Measurements from ENCODE around the gene HOMER1. TPM values are rescaled to one million over a fixed set of nuclear protein-coding genes. Genes with fewer than 3 reads are reported as not detected.

Gene HOMER1
- total and polyA plus RNA-seq, 9 of the 15 experiments (the other 6 are each of a cell fraction or from before 2014, with no cell fraction given) = 6.3 to 39.9 (median 9.9) TPM

DNA sequence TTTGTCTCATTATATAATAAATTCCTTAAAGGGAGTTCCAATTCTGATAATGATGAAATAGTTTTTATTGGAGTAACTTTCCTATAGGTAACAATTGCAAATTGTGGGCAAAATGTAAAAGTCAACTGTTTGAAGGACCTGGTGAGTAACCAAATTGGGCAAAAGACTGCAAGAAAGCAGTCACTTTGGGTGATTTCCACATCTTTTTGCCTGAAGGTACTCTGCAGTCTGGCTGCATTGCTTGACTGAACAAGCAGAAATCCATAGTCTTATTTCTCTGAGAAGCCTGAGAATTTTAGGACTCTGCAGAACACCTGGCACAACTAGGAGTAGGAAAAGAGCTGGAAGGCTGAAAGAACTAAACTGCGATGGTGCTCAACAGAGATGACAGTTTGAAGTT, 114.9 kb downstream of the HOMER1 start:
- ATAC-seq = no peak
- Histone ChIP-seq H4K20me1 (replicated peaks; ENCODE audit: control insufficient read depth, insufficient read depth, low read length) (no peaks in the 10 kb centered on the region), H3K4me1 (replicated peaks in 1 of 2; ENCODE audit: control insufficient read depth in 2 of 2, insufficient read depth in 2 of 2, low read length in 2 of 2) (no peaks in the 10 kb centered on the region), H3K9me1 (ENCODE audit: control insufficient read depth, insufficient read depth, low read length) (no peaks in the 10 kb centered on the region), H3K79me2 (ENCODE audit: control insufficient read depth, insufficient read depth, low read length) (no peaks in the 10 kb centered on the region), H3K36me3 (ENCODE audit: control insufficient read depth, insufficient read depth, low read length) (peaks cover 18% of the 10 kb centered on the region; the same call in 1 of the 3 replicates), H3K9me3 (replicated peaks; ENCODE audit: control insufficient read depth, insufficient read depth, low read depth, low read length) (no peaks in the 10 kb centered on the region), H3K27me3 (ENCODE audit: control insufficient read depth in 2 of 2, insufficient read depth in 2 of 2, low read length in 2 of 2) (no peaks in the 10 kb centered on the region), H3K4me2 (ENCODE audit: insufficient read depth, low read length) (no peak overlapping the region), H2AFZ (ENCODE audit: low read depth, low read length) (no peak overlapping the region), H3K4me3 (no peak overlapping the region), H3K9ac (ENCODE audit: insufficient read depth in 1 of 2, low read depth in 2 of 2, low read length in 2 of 2) (no peak overlapping the region), H3K27ac (ENCODE audit: extremely low read depth, low read depth, low read length) (no peak overlapping the region)
- WGBS (ENCODE audit: insufficient coverage, low coverage, missing lambda C conversion rate) = 93% methylated on average over 1 of the region's 1 CpG
- in situ Hi-C loops (cut with MboI) (no loop called here), intact Hi-C loops (cut with micrococcal nuclease) (no loop called here)
- ChIA-PET POLR2A (interaction anchor here (0.6 to 1.2 kb wide), 2 partner anchors 9 to 212 kb away, joined by 4 read pairs; no protein-coding TSS in a partner anchor), CTCF (ENCODE audit: low intra/inter-chr PET ratio) (no interaction called here)
- FAIRE-seq = no peak
- DNase-seq (ENCODE audit: extremely low read depth in 1 of 4, low spot score in 3 of 4) = no peak
- no TSS peak for BruUV-seq (replicated peaks)
- TF ChIP-seq HDAC2 (IDR thresholded peaks at IDR 0.05) (no peak), HDGF (IDR thresholded peaks at IDR 0.05) (no peak), PTBP1 (IDR thresholded peaks at IDR 0.05; ENCODE audit: low read depth, low read length) (no peak), HOXB6 (CRISPR knock-in tag; IDR thresholded peaks at IDR 0.05; ENCODE audit: borderline replicate concordance) (no peak), GTF2E2 (tag; IDR thresholded peaks at IDR 0.05) (no peak), CBFB (CRISPR knock-in tag; IDR thresholded peaks at IDR 0.05) (no peak), ZNF224 (CRISPR knock-in tag; IDR thresholded peaks at IDR 0.05) (no peak), HNRNPUL1 (IDR thresholded peaks at IDR 0.05; ENCODE audit: low read length) (no peak), ZNF57 (CRISPR knock-in tag; IDR thresholded peaks at IDR 0.05) (no peak), MXI1 (IDR thresholded peaks at IDR 0.05; ENCODE audit: low read depth, low read length) (no peak), BMI1 (IDR thresholded peaks at IDR 0.05; ENCODE audit: low read length) (no peak)
- TF ChIP-seq, protein P1, sequence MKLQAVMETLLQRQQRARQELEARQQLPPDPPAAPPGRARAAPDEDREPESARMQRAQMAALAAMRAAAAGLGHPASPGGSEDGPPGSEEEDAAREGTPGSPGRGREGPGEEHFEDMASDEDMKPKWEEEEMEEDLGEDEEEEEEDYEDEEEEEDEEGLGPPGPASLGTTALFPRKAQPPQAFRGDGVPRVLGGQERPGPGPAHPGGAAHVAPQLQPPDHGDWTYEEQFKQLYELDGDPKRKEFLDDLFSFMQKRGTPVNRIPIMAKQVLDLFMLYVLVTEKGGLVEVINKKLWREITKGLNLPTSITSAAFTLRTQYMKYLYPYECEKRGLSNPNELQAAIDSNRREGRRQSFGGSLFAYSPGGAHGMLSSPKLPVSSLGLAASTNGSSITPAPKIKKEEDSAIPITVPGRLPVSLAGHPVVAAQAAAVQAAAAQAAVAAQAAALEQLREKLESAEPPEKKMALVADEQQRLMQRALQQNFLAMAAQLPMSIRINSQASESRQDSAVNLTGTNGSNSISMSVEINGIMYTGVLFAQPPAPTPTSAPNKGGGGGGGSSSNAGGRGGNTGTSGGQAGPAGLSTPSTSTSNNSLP (IDR thresholded peaks at IDR 0.05; ENCODE audit: borderline replicate concordance, low read depth, low read length) = no peak
